ENCODE data around the gene RABL6. TPM values are rescaled to one million over a fixed set of nuclear protein-coding genes. Genes with fewer than 3 reads are reported as not detected.
A peak's percentile ranks its signal among the peaks of the same experiment; 100 is the strongest.
"Not testable (repeated sequence)": the region's sequence is repeated elsewhere in the genome, so short reads cannot be mapped to it uniquely, and the experiment has no call there.

RABL6 gene
- total RNA-seq, 1 donor from 2014 or later, result 18.4 TPM

- DNase-seq (ENCODE audit: low spot score) (no peak), ATAC-seq (no peak)
Observed at GRCh38 chr9:136867917-136868316, 60.2 kb downstream of the RABL6 start.

- DNase-seq (ENCODE audit: low spot score) (no peak), ATAC-seq (no peak)
Observed at GRCh38 chr9:136868644-136869043, 60.9 kb downstream of the RABL6 start.

- ATAC-seq; DNase-seq (ENCODE audit: low spot score): not testable (repeated sequence)
Observed at GRCh38 chr9:136869611-136870010, 61.9 kb downstream of the RABL6 start.

- no peak for DNase-seq (ENCODE audit: low spot score)
- ATAC-seq, result no peak
Observed at GRCh38 chr9:136875155-136875554, 67.4 kb downstream of the RABL6 start.

- ATAC-seq (no peak), DNase-seq (ENCODE audit: low spot score) (no peak)
Observed at GRCh38 chr9:136876476-136876875, 68.7 kb downstream of the RABL6 start.

DNA sequence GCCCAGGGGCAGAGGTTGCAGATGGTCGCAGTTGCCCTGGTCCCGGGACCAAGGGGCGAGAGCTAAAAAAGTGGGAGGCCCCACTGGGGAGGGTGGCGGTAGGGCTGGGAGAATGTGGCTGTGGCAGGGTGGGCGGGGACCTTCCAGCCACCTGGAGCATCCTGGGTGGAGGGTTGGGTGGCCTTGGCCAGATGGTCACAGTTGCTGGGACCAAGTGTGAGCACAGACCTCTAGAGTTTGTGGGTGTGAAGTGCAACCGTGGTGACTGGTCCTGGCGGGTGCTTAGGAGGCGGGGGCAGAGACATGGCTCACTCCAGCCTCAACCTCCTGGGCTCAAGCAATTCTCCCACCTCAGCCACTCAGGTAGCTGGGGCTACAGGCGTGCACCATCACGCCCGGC, 72.9 kb downstream of the RABL6 start:
- no peak for DNase-seq (ENCODE audit: low spot score)
- ATAC-seq, result no peak

GRCh38 chr9:136881691-136882108, 74.0 kb downstream of the RABL6 start:
- ATAC-seq (no peak), DNase-seq (ENCODE audit: low spot score) (no peak)

GRCh38 chr9:136882109-136882946, 74.6 kb downstream of the RABL6 start:
- ATAC-seq, result peak; percentile 53

DNA sequence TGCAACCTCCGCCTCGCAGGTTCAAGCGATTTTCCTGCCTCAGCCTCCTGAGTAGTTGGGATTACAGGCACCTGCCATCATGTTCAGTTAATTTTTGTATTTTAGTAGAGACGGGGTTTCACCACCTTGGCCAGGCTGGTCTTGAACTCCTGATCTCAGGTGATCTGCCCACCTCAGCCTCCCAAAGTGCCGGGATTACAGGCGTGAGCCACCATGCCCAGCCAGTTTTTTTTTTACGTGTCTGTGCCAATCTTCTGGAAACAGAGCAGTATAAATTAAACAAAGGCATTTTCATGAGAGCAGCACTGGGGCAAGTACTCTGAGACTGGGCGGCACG, 75.2 kb downstream of the RABL6 start:
- DNase-seq (ENCODE audit: low spot score), result not testable (repeated sequence)
- peak; percentile 3 for ATAC-seq

More at GRCh38 chr9:136882109-136882946, 74.6 kb downstream of the RABL6 start:
- DNase-seq (ENCODE audit: low spot score), result peak; percentile 82

DNA sequence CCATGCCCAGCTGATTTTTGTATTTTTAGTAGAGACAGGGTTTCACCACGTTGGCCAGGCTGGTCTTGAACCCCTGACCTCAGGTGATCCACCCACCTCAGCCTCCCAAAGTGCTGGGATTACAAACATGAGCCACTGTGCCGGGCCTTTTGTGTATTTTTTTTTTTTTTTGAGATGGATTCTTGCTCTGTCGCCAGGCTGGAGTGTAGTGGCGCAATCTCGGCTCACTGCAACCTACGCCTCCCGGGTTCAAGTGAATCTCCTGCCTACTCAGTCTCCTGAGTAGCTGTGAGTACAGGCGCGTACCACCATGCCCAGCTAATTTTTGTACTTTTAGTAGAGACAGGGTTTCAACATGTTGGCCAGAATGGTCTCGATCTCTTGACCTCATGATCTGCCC, 75.9 kb downstream of the RABL6 start:
- not testable (repeated sequence) for DNase-seq (ENCODE audit: low spot score)

DNA sequence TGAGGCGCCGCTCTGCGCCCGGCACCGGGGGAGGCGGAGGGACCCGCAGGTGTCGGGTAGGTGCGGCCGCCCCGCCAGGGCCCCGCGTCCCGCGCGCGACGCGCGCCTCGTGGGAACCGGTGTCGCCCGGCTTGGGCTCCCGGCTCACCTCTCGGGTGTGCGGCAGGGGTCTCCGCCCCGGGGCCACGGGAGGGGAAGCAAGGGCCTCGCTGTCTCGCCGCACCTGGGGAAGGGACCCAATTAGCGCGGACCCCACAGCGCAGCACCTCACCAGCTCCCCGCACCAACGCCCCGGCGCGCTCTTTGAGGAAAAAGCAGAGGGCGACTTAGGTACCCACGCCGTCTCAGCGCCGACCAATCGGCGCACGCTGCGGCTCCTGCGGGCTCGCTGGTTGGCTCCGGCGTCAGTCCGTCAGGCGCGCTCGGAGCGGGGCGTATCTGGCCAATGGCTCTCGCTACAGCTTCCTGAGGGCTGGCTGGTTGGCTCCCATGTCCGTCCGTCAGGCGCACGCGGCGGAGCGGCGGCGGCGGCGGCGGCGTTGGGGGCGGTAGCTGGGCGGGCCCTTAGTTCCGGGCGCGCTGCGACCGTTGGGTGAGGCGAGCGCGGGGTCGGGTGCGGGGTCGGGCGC, 78.3 kb downstream of the RABL6 start, which contains the start of gene TRAF2:
TRAF2 (plus strand) TSS at position 567 of the 629 bp plus-strand sequence. CDS start 12,225 bp downstream, outside the sequence.
- peak; percentile 88 for ATAC-seq
- peak; percentile 100 for DNase-seq (ENCODE audit: low spot score)

More for the DNA sequence above, 75.9 kb downstream of the RABL6 start:
- ATAC-seq, result not testable (repeated sequence)

GRCh38 chr9:136886610-136887597, 79.2 kb downstream of the RABL6 start:
- DNase-seq (ENCODE audit: low spot score), result no peak
- peak; percentile 40 for ATAC-seq

GRCh38 chr9:136888454-136888853, 80.7 kb downstream of the RABL6 start:
- DNase-seq (ENCODE audit: low spot score), result peak; percentile 70
- ATAC-seq, result peak; percentile 28

- DNase-seq (ENCODE audit: low spot score) (no peak), ATAC-seq (no peak)
Observed at GRCh38 chr9:136889858-136890257, 82.1 kb downstream of the RABL6 start.

- ATAC-seq (no peak), DNase-seq (ENCODE audit: low spot score) (no peak)
Observed at GRCh38 chr9:136890661-136891060, 82.9 kb downstream of the RABL6 start.

Other genes starting within 250 kb of the RABL6 start
- gene EGFL7, start 145.0 kb upstream of the RABL6 start, total RNA-seq, result 42.3 TPM
- gene AGPAT2, start 120.5 kb upstream of the RABL6 start, total RNA-seq, result 213 TPM
- gene DIPK1B, start 95.4 kb upstream of the RABL6 start, total RNA-seq, result 3.0 TPM
- 0.15 TPM for gene LCN10, start 65.0 kb upstream of the RABL6 start, total RNA-seq
- gene LCN6, start 59.4 kb upstream of the RABL6 start, total RNA-seq, result not detected
- gene LCN8, start 49.7 kb upstream of the RABL6 start, total RNA-seq, result not detected
- not detected for gene LCN15, start 43.4 kb upstream of the RABL6 start, total RNA-seq
- 55.1 TPM for gene TMEM141, start 16.6 kb upstream of the RABL6 start, total RNA-seq
- 0.75 TPM for gene CCDC183, start 11.6 kb upstream of the RABL6 start, total RNA-seq
- gene AJM1, start 34.5 kb downstream of the RABL6 start, total RNA-seq, result 4.1 TPM
- gene PHPT1, start 41.5 kb downstream of the RABL6 start, total RNA-seq, result 58.2 TPM
- 28.6 TPM for gene MAMDC4, start 44.4 kb downstream of the RABL6 start, total RNA-seq
- gene EDF1, start 58.4 kb downstream of the RABL6 start, total RNA-seq, result 232 TPM
- 7.4 TPM for gene TRAF2, start 78.6 kb downstream of the RABL6 start, total RNA-seq
- 112 TPM for gene FBXW5, start 136.8 kb downstream of the RABL6 start, total RNA-seq
- gene C8G, start 137.3 kb downstream of the RABL6 start, total RNA-seq, result 411 TPM
- gene LCN12, start 144.3 kb downstream of the RABL6 start, total RNA-seq, result 30.3 TPM
- gene PTGDS, start 169.6 kb downstream of the RABL6 start, total RNA-seq, result 5.2 TPM
- gene LCNL1, start 175.0 kb downstream of the RABL6 start, total RNA-seq, result not detected
- 27.3 TPM for gene PAXX, start 184.5 kb downstream of the RABL6 start, total RNA-seq
- not detected for gene CLIC3, start 188.6 kb downstream of the RABL6 start, total RNA-seq
- 61.2 TPM for gene ABCA2, start 220.3 kb downstream of the RABL6 start, total RNA-seq
- 0.08 TPM for gene FUT7, start 224.1 kb downstream of the RABL6 start, total RNA-seq
- 16.6 TPM for gene NPDC1, start 238.2 kb downstream of the RABL6 start, total RNA-seq
- gene ENTPD2, start 246.1 kb downstream of the RABL6 start, total RNA-seq, result 1.7 TPM

Data from left lobe of liver (tissue), 2 donors.